Neural cell (in vitro differentiated cells): ENCODE results near the gene PDE2A.

Experiments used
- CTCF ChIP-seq: fragments of 450-650 bp; IDR thresholded peaks from 2 replicates; pipeline ENCODE4 v1.5.1; 2014; ENCODE audit warnings: antibody characterized with exemption, mild to moderate bottlenecking, moderate library complexity; ENCODE audit not compliant: poor library complexity, severe bottlenecking
- EP300 ChIP-seq: fragments of 450-650 bp; conservative IDR thresholded peaks from 2 replicates; pipeline ENCODE4 v1.6.1; 2014; ENCODE audit warnings: antibody characterized with exemption, mild to moderate bottlenecking, moderate library complexity; ENCODE audit not compliant: poor library complexity, severe bottlenecking
- EZH2 ChIP-seq: fragments of 200-600, 300-800 bp; shearing (Covaris generic), sonication (generic); IDR thresholded peaks from 2 replicates; pipeline ENCODE4 v1.6.1; 2014; ENCODE audit warnings: antibody characterized with exemption, low read length, borderline replicate concordance, mild to moderate bottlenecking; ENCODE audit not compliant: insufficient read depth, poor library complexity, severe bottlenecking
- MXI1 ChIP-seq: fragments of 450-650 bp; conservative IDR thresholded peaks from 2 replicates; pipeline ENCODE4 v1.6.1; 2014; ENCODE audit warnings: antibody characterized with exemption, mild to moderate bottlenecking; ENCODE audit not compliant: poor library complexity, severe bottlenecking
- POLR2AphosphoS5 ChIP-seq: IDR thresholded peaks from 2 replicates; pipeline ENCODE4 v1.6.1; 2012
- RAD21 ChIP-seq: fragments of 450-650 bp; conservative IDR thresholded peaks from 2 replicates; pipeline ENCODE4 v1.6.1; 2014; ENCODE audit warnings: antibody characterized with exemption, mild to moderate bottlenecking, moderate library complexity
- REST ChIP-seq: IDR thresholded peaks from 2 replicates; pipeline ENCODE4 v1.6.1; 2012; ENCODE audit warnings: borderline replicate concordance
- SMC3 ChIP-seq: fragments of 450-650 bp; conservative IDR thresholded peaks from 2 replicates; pipeline ENCODE4 v1.6.1; 2014; ENCODE audit warnings: antibody characterized with exemption, mild to moderate bottlenecking, moderate library complexity; ENCODE audit not compliant: poor library complexity
- TAF1 ChIP-seq: IDR thresholded peaks from 2 replicates; pipeline ENCODE4 v1.6.1; 2012; ENCODE audit warnings: low read depth

DNA sequence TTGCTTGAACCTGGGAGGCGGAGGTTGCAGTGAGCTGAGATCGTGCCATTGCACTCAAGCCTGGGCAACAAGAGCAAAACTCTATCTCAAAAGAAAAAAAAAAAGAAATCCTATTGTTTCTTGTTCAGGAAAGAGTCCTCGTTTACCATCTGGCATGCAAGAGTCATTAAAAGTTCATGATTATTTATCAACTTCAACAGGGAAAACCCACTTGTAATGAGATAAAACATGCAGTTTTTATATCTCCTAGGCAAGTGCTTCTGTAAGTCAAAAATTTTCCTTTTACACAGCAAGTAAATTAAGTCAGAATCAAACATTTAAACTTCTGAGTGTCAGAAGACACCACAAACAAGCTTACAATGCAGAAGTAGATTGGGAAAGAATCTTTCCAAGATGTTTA lies 145.2 kb downstream of the PDE2A start:
- no peak for TF ChIP-seq CTCF
- TF ChIP-seq EP300: no peak
- no peak for TF ChIP-seq REST
- no peak for TF ChIP-seq EZH2
- no peak for TF ChIP-seq POLR2AphosphoS5
- TF ChIP-seq MXI1: no peak
- TF ChIP-seq TAF1: no peak
- TF ChIP-seq RAD21: no peak
- TF ChIP-seq SMC3: no peak
